ENCODE results near the gene B9D1. TPM values are rescaled to one million over a fixed set of nuclear protein-coding genes. Genes with fewer than 3 reads are reported as not detected.

The B9D1 gene
- total RNA-seq, 1 donor from 2014 or later = 49.1 TPM

DNA sequence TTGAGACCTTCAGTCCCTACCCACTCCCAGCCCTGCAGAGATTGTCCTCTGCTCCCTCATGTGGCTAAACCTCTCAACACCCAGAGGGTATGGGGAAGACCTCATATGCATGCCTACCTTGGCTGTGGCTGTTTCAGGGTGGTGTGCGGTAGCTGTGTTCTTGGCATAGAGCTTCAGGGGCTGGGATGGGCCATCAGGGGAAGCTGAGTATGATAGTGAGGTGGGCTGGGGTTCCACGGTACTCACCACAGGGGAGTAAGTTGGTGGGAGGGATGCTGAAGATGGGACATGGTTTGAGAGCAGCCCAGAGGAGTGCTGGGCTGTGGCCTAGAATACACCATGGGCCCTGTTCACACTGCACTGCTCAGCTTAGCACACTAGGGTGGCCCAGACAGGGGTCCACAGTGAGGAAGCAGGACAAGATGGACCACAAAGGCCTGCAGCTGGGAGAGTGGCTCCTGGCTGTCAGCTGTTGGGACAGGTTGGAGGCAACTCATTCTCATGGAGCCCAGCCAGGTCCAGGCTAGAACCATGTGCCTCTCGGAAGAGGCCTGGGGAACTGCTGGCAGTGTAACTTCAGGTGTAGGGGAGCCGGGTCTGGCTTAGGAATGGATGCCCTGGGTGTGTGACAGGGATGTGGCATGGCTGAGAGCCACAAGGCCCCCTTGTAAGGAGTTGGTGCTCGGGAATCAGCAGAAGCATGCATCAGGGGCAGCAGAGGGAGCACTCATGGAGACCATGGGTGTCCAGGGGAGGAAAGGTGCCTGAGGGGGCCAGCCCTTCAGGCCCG, 21.4 kb upstream of the B9D1 start:
- Histone ChIP-seq H3K4me3 (peak overlapping the region in 1 of 2 donors; percentile 60), H3K9me3 (no peaks in the 10 kb centered on the region), H3K27ac (peak overlapping the region; percentile 96 to 98), H3K36me3 (peaks cover 32 to 40% of the 10 kb centered on the region in 2 donors), H3K27me3 (no peaks in the 10 kb centered on the region), H3K4me1 (peaks cover 19 to 65% of the 10 kb centered on the region in 2 donors)
- intact Hi-C loops (cut with DNase I) = no loop called here
- peak in 1 of 3 experiments; percentile 10 for TF ChIP-seq CTCF (IDR thresholded peaks at IDR 0.05)
- DNase-seq (ENCODE audit: low spot score in 2 of 2) = no peak

- intact Hi-C loops (cut with DNase I) = no loop called here
- H3K36me3 ChIP-seq = peaks cover 32 to 40% of the 10 kb centered on the region in 2 donors
- H3K4me1 ChIP-seq = peaks cover 8 to 54% of the 10 kb centered on the region in 2 donors
- TF ChIP-seq CTCF (IDR thresholded peaks at IDR 0.05) = no peak
- no peaks in the 10 kb centered on the region for H3K9me3 ChIP-seq
- peak overlapping the region; percentile 52 to 98 for H3K27ac ChIP-seq
- no peaks in the 10 kb centered on the region for H3K27me3 ChIP-seq
- no peak for DNase-seq (ENCODE audit: low spot score in 2 of 2)
- H3K4me3 ChIP-seq = no peak overlapping the region
These were observed 20.3 kb upstream of the B9D1 start for GRCh38 chr17:19382531-19383444.

DNA sequence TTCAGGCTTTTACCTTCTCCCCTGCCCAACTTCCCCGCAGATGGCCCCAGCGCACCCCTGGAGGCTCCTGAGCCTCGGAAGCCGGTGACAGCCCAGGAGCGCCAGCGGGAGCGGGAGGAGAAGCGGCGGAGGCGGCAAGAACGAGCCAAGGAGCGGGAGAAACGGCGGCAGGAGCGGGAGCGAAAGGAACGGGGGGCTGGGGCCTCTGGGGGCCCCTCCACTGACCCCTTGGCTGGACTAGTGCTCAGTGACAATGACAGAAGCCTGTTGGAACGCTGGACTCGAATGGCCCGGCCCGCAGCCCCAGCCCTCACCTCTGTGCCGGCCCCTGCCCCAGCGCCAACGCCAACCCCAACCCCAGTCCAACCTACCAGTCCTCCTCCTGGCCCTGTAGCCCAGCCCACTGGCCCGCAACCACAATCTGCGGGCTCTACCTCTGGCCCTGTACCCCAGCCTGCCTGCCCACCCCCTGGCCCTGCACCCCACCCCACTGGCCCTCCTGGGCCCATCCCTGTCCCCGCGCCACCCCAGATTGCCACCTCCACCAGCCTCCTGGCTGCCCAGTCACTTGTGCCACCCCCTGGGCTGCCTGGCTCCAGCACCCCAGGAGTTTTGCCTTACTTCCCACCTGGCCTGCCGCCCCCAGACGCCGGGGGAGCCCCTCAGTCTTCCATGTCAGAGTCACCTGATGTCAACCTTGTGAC, 19.4 kb upstream of the B9D1 start:
- Histone ChIP-seq H3K4me3 (no peak overlapping the region), H3K27me3 (no peaks in the 10 kb centered on the region), H3K9me3 (no peaks in the 10 kb centered on the region), H3K4me1 (peaks cover 3 to 49% of the 10 kb centered on the region in 2 donors), H3K36me3 (peaks cover 32 to 40% of the 10 kb centered on the region in 2 donors), H3K27ac (peak overlapping the region; percentile 52 to 98)
- no peak for DNase-seq (ENCODE audit: low spot score in 2 of 2)
- intact Hi-C loops (cut with DNase I) = no loop called here
- TF ChIP-seq CTCF (IDR thresholded peaks at IDR 0.05) = no peak

DNA sequence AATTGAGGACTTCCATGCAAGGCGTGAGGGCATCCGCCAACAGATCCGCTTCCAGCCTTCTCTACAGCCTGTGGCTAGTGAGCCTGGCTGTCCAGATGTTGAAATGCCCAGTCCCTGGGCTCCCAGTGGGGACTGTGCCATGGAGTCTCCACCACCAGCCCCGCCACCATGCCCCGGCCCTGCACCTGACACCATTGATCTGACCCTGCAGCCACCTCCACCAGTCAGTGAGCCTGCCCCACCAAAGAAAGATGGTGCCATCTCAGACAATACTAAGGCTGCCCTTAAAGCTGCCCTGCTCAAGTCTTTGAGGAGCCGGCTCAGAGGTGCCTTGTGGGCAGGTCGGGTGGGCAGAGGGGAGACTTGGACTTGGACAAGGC, 18.8 kb upstream of the B9D1 start:
- no peak for TF ChIP-seq CTCF (IDR thresholded peaks at IDR 0.05)
- intact Hi-C loops (cut with DNase I) = no loop called here
- Histone ChIP-seq H3K9me3 (no peaks in the 10 kb centered on the region), H3K36me3 (peaks cover 32 to 40% of the 10 kb centered on the region in 2 donors), H3K4me1 (peaks cover 3 to 45% of the 10 kb centered on the region in 2 donors), H3K27me3 (no peaks in the 10 kb centered on the region), H3K4me3 (no peak overlapping the region), H3K27ac (peak overlapping the region; percentile 52 to 98)
- no peak for DNase-seq (ENCODE audit: low spot score in 2 of 2)

All from ascending aorta (tissue), 2 donors.